CD4-positive, alpha-beta T cell (primary cell): Measurements from ENCODE around the gene SLC5A3. TPM values are rescaled to one million over a fixed set of nuclear protein-coding genes. Genes with fewer than 3 reads are reported as not detected.

Source experiments
- ATAC-seq: fragments of 200-7000 bp; cut with Tn5 transposase; one replicate; pipeline ENCODE4 v1.10.0; 2022; ENCODE audit warnings: mild to moderate bottlenecking; ENCODE audit not compliant: poor library complexity
- CTCF ChIA-PET: fragments of 350-600 bp; sonication (Branson Sonifier 250); formaldehyde crosslinking; loops from one replicate; lab custom pipeline; 2021; ENCODE audit warnings: antibody characterized with exemption, inconsistent platforms; lab: Charles Lee
- POLR2A ChIA-PET: fragments of 350-600 bp; sonication (Branson Sonifier 250); formaldehyde crosslinking; loops from one replicate; lab custom pipeline; 2021; ENCODE audit warnings: antibody characterized with exemption, inconsistent platforms; lab: Charles Lee
- DNase-seq, 14 experiments: peaks; one replicate each; pipeline ENCODE4 v3.0.0-alpha.2; 2013 to 2020; ENCODE audit warnings: mixed read lengths in 2 of 14
- H3K27ac ChIP-seq, 2 donors: one replicate each; pipeline versions ENCODE4 v1.5.1 to v1.7.0; 2013; ENCODE audit warnings: low read length in 2 of 2, low read depth in 1 of 2, mild to moderate bottlenecking in 1 of 2
- H3K27me3 ChIP-seq, 2 experiments: 1 replicate in 1 of 2; 2 replicates in 1 of 2; pipeline versions ENCODE4 v1.6.1 to v1.7.0; 2013; ENCODE audit warnings: low read length in 2 of 2, control low read depth in 1 of 2, mild to moderate bottlenecking in 1 of 2, moderate library complexity in 1 of 2; ENCODE audit not compliant: insufficient read depth in 2 of 2, control insufficient read depth in 1 of 2
- H3K36me3 ChIP-seq: one replicate; pipeline ENCODE4 v1.6.1; 2013; ENCODE audit warnings: low read length, control low read depth; ENCODE audit not compliant: insufficient read depth
- H3K4me1 ChIP-seq: one replicate; pipeline ENCODE4 v1.6.1; 2013; ENCODE audit warnings: low read length, control low read depth; ENCODE audit not compliant: insufficient read depth
- H3K4me3 ChIP-seq: one replicate; pipeline ENCODE4 v1.5.1; 2013; ENCODE audit warnings: mild to moderate bottlenecking, low read length, moderate library complexity
- H3K9me3 ChIP-seq, 2 experiments: 1 replicate in 1 of 2; 2 replicates in 1 of 2; pipeline versions ENCODE4 v1.6.1 to v1.7.0; 2013; ENCODE audit warnings: low read length in 2 of 2, mild to moderate bottlenecking in 2 of 2, control low read depth in 1 of 2, moderate library complexity in 1 of 2; ENCODE audit not compliant: control insufficient read depth in 1 of 2, insufficient read depth in 1 of 2
- H3K27ac Mint-ChIP-seq: one replicate; pipeline ENCODE4 v1.8.0; 2020; ENCODE audit warnings: mixed read lengths
- H3K27me3 Mint-ChIP-seq: one replicate; pipeline ENCODE4 v1.8.0; 2021; ENCODE audit warnings: mixed read lengths
- H3K36me3 Mint-ChIP-seq: one replicate; pipeline ENCODE4 v1.8.0; 2021; ENCODE audit warnings: low read depth, mixed read lengths
- H3K4me1 Mint-ChIP-seq: one replicate; pipeline ENCODE4 v1.8.0; 2021; ENCODE audit warnings: low read depth, mixed read lengths
- H3K4me3 Mint-ChIP-seq: one replicate; pipeline ENCODE4 v1.8.0; 2020; ENCODE audit warnings: mild to moderate bottlenecking, mixed read lengths
- H3K9me3 Mint-ChIP-seq: one replicate; pipeline ENCODE4 v1.8.0; 2020; ENCODE audit warnings: mixed read lengths
- CTCF ChIP-seq: fragments of 200-600 bp; IDR thresholded peaks from one replicate; pipeline ENCODE4 v1.8.0; 2022; ENCODE audit warnings: antibody characterized with exemption, mild to moderate bottlenecking
- intact Hi-C, 2 experiments: fragments of 100-400 bp; cut with DNase I in 1 of 2; cut with micrococcal nuclease in 1 of 2; formaldehyde crosslinking; loops; one replicate each; pipeline versions ENCODE4 v1.15.1 to v1.9.0; 2023 to 2025; cut with DNase I, micrococcal nuclease
- total RNA-seq, 174 experiments: library from RNA in 2 of 174; stranded (reverse) in 2 of 174; gene quantifications; one replicate each; pipeline ENCODE4 v1.2.3 and lab custom pipeline; 2021 to 2026

The SLC5A3 gene
- total RNA-seq, 2 experiments from 2014 or later, result 4.6 to 4.9 TPM

DNA sequence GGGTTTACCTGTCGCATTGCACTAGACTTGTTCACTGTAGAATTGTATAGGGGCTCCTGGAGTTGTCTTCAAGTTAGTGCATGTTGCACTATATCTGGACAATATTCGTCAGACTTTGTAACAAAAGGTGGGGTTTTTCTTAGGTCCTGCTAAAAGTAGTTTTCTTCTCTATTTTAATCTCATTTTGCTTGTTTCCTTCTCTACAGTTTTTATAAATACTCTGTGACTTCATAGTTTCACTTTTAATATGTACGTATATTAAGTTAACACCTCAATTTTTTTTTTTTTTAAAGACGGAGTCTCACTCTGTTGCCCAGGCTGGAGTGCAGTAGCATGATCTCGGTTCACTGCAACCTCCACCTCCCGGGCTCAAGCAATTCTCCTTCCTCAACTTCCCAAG is 26.5 kb upstream of the SLC5A3 start:
- no peak for ATAC-seq
- Mint-ChIP-seq H3K4me3 (peak overlapping the region; percentile 38), H3K9me3 (no peaks in the 10 kb centered on the region), H3K36me3 (no peaks in the 10 kb centered on the region), H3K27ac (no peak overlapping the region), H3K4me1 (peaks cover 4% of the 10 kb centered on the region), H3K27me3 (no peaks in the 10 kb centered on the region)
- POLR2A ChIA-PET, result no interaction called here
- no peaks in the 10 kb centered on the region for H3K9me3 ChIP-seq
- no peaks in the 10 kb centered on the region for H3K4me1 ChIP-seq
- no peaks in the 10 kb centered on the region for H3K27me3 ChIP-seq
- peak overlapping the region; percentile 15 for H3K4me3 ChIP-seq
- no peaks in the 10 kb centered on the region for H3K36me3 ChIP-seq
- CTCF ChIA-PET, result no interaction called here
- no peak overlapping the region for H3K27ac ChIP-seq
- DNase-seq, result peak in 1 of 14 experiments; percentile 41
- TF ChIP-seq CTCF, result no peak
- intact Hi-C loops, result no loop called here

GRCh38 chr21:34047835-34048234 is 25.5 kb upstream of the SLC5A3 start:
- no peaks in the 10 kb centered on the region for H3K36me3 ChIP-seq
- ATAC-seq (no peak), DNase-seq (no peak)
- POLR2A ChIA-PET, result no interaction called here
- H3K4me1 ChIP-seq, result no peaks in the 10 kb centered on the region
- H3K27ac Mint-ChIP-seq, result no peak overlapping the region
- H3K4me1 Mint-ChIP-seq, result peaks cover 4% of the 10 kb centered on the region
- no peaks in the 10 kb centered on the region for H3K36me3 Mint-ChIP-seq
- no peaks in the 10 kb centered on the region for H3K27me3 ChIP-seq
- H3K4me3 Mint-ChIP-seq, result no peak overlapping the region
- intact Hi-C loops, result no loop called here
- no peaks in the 10 kb centered on the region for H3K27me3 Mint-ChIP-seq
- no peak for TF ChIP-seq CTCF
- no peaks in the 10 kb centered on the region for H3K9me3 ChIP-seq
- no peak overlapping the region for H3K27ac ChIP-seq
- H3K9me3 Mint-ChIP-seq, result no peaks in the 10 kb centered on the region
- CTCF ChIA-PET, result no interaction called here
- H3K4me3 ChIP-seq, result no peak overlapping the region

DNA sequence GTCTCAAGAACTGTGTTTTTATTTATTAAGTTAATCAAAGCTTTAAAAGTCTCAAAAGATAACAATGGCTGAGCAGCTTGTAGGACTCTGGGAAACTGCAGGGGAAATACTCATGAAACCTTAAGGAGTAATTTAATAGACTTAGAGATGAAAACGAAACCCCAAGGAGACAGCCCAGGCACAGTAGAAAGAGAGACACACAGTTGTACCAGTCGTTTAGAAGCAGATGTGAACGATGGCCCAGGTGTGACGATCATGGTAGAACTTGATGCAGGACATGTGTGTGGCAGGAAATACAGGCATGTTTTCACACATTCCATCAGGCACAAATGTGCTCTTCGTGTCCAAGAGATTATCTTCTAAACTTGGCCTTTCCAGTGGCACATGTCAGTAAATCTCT is 21.2 kb upstream of the SLC5A3 start:
- DNase-seq (no peak), ATAC-seq (no peak)
- Mint-ChIP-seq H3K4me3 (no peak overlapping the region), H3K27me3 (no peaks in the 10 kb centered on the region), H3K4me1 (no peaks in the 10 kb centered on the region), H3K27ac (no peak overlapping the region), H3K36me3 (no peaks in the 10 kb centered on the region), H3K9me3 (no peaks in the 10 kb centered on the region)
- ChIA-PET POLR2A (interaction anchor here (0.7 kb wide), 1 partner anchor 366 kb away, joined by 4 read pairs; no protein-coding TSS in a partner anchor), CTCF (no interaction called here)
- Histone ChIP-seq H3K27me3 (no peaks in the 10 kb centered on the region), H3K9me3 (no peaks in the 10 kb centered on the region), H3K4me1 (no peaks in the 10 kb centered on the region), H3K36me3 (no peaks in the 10 kb centered on the region), H3K27ac (no peak overlapping the region), H3K4me3 (no peak overlapping the region)
- intact Hi-C loops, result no loop called here
- no peak for TF ChIP-seq CTCF
